Endothelial cell of umbilical vein (primary cell): ENCODE measurements around the gene POU2F3.

Experiments used
- CTCF ChIP-seq, 2 donors: IDR thresholded peaks; 1 replicate in 1 of 2; 2 replicates in 1 of 2; pipeline ENCODE4 v1.5.1; 2011; ENCODE audit warnings: low read length in 2 of 2, mild to moderate bottlenecking in 2 of 2, moderate library complexity in 2 of 2, control low read depth in 1 of 2, inconsistent platforms in 1 of 2, low read depth in 1 of 2; ENCODE audit not compliant: insufficient read depth in 1 of 2; ENCODE audit errors: extremely low read depth in 1 of 2
- EZH2 ChIP-seq: IDR thresholded peaks from 2 replicates; pipeline ENCODE4 v1.6.1; 2012; ENCODE audit warnings: borderline replicate concordance, low read depth, mild to moderate bottlenecking, moderate library complexity, low read length, inconsistent platforms; ENCODE audit not compliant: severe bottlenecking
- MAX ChIP-seq: IDR thresholded peaks from 2 replicates; pipeline ENCODE4 v1.6.1; 2011; ENCODE audit not compliant: insufficient read depth, insufficient read length
- MYC ChIP-seq: IDR thresholded peaks from one replicate; pipeline ENCODE4 v1.6.1; 2011; ENCODE audit warnings: mild to moderate bottlenecking, low read depth, low read length
- POLR2A ChIP-seq: IDR thresholded peaks from 2 replicates; pipeline ENCODE4 v1.6.1; 2012; ENCODE audit warnings: low read depth, mild to moderate bottlenecking, control low read depth, low read length
- POLR2AphosphoS5 ChIP-seq: IDR thresholded peaks from 2 replicates; pipeline ENCODE4 v1.6.1; 2012; ENCODE audit warnings: low read depth, mild to moderate bottlenecking, control low read depth, low read length, moderate library complexity; ENCODE audit not compliant: insufficient read depth

- TF ChIP-seq POLR2A (no peak), POLR2AphosphoS5 (no peak), CTCF (IDR thresholded peaks at IDR 0.05; ENCODE audit: extremely low read depth in 1 of 2, insufficient read depth in 1 of 2, low read depth in 1 of 2, low read length in 2 of 2) (no peak), MAX (no peak), EZH2 (no peak), MYC (no peak)
Observed at GRCh38 chr11:120305286-120305685, 65.3 kb downstream of the POU2F3 start.
